K562 (cell line): ENCODE data around the gene KCNQ2. TPM values are rescaled to one million over a fixed set of nuclear protein-coding genes. Genes with fewer than 3 reads are reported as not detected.

Experiments
- CGGBP1 ChIP-seq: fragments of 250-450 bp; sonication (Bioruptor Pico); IDR thresholded peaks from 2 replicates; pipeline ENCODE4 v1.9.0; 2021; ENCODE audit warnings: mild to moderate bottlenecking
- ESRRB ChIP-seq: fragments of 250-450 bp; sonication (Bioruptor Pico); IDR thresholded peaks from 2 replicates; pipeline ENCODE4 v1.5.0; 2020; ENCODE audit warnings: mild to moderate bottlenecking, moderate library complexity, borderline replicate concordance
- HIVEP1 ChIP-seq: fragments of 250-450 bp; sonication (Bioruptor Pico); IDR thresholded peaks from 2 replicates; pipeline ENCODE4 v1.4.0; 2020; ENCODE audit warnings: mild to moderate bottlenecking
- KHSRP ChIP-seq: fragments of 450-650 bp; IDR thresholded peaks from 2 replicates; pipeline ENCODE4 v1.6.1; 2017
- PKNOX1 ChIP-seq: fragments of 450-650 bp; IDR thresholded peaks from 2 replicates; pipeline ENCODE4 v1.6.1; 2016
- POLR2AphosphoS2 ChIP-seq: IDR thresholded peaks from 2 replicates; pipeline ENCODE4 v1.6.1; 2012; ENCODE audit warnings: low read length, improper control_type of control experiment
- polyA plus RNA-seq, 8 experiments: library from polyadenylated mRNA; depleted of rRNA in 4 of 8; stranded (reverse) in 5 of 8; unstranded in 3 of 8; fragments of >200 nt; fragmentation: Nextera tagmentation in 2 of 8; fragmentation: Illumina TruSeq in 1 of 8; extraction: Ambion mirVana in 2 of 8; extraction: Trizol in 1 of 8; gene quantifications; 2 replicates each; pipeline versions ENCODE4 v1.2.1 to v1.2.3, GENCODE V29; 2011 to 2014; ENCODE audit warnings: inconsistent platforms in 1 of 8, missing spikeins in 1 of 8
- total RNA-seq, 7 experiments: library from RNA; depleted of rRNA in 6 of 7; stranded (reverse); fragments of >200 nt in 6 of 7; fragmentation: Illumina TruSeq in 2 of 7; extraction: Trizol in 2 of 7; gene quantifications; 2 replicates each; pipeline versions ENCODE4 v1.2.1 to v1.2.3, GENCODE V29; 2011 to 2021; ENCODE audit warnings: low replicate concordance in 1 of 7
- TF ChIP-seq, protein P1 (sequence below), 2 experiments: IDR thresholded peaks in 1 of 2; conservative IDR thresholded peaks in 1 of 2; 2 replicates each; pipeline ENCODE4 v1.6.1; 2016; ENCODE audit warnings: low read depth in 2 of 2, mild to moderate bottlenecking in 1 of 2, missing compliant biosample characterization in 1 of 2, missing genetic modification characterization in 1 of 2, moderate library complexity in 1 of 2

KCNQ2 gene
- total and polyA plus RNA-seq, 9 of the 15 experiments (the other 6 are each of a cell fraction or from before 2014, with no cell fraction given) = 0.13 to 0.16 TPM; not detected in 7

DNA sequence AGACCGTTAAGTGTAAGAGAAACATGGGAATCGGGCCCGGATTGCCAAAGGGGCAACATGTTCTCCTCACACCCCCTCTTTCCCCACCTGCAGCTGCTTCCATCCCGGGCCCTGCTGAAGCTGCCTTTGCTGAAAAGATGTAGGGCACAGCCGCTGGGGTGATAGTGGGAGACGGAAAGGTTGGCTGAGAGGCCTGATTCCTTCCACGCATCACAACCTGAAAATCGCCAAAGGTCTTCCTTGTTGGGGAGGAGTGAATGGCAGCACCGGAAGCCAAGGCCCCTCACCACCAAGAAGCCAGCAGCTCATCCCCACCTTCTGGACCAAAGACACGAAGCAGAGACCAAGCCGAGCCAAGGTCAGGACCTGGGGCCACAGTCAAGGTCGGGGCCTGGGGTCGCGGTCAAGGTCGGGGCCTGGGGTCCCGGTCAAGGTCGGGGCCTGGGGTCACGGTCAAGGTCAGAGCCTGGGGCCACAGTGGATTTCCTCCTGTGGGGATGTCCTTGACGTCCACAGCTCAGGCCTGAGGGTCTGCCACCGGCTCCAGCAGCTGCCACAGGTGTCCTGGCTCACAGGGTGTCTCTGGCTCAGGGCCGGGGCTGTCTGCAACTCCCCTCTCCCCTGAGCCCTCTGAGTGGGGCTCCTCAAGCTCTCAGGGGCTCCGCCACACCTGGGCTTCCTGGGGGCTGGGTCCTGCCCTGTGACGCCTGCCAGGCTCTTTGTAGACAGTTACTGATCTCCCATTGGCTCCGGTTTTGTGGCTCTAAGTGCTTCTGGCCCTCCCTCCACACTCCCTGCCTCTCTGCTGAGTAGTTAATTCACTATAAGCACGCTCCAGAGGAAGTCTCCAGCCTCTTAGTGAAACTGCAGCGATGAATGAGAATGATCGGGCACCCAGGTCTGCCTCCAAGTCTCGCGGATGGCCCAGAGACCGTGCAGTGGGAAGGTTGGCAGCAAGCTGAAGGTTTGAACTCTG, 105.8 kb downstream of the KCNQ2 start (continued):
- TF ChIP-seq PKNOX1 = no peak
- TF ChIP-seq ESRRB (CRISPR knock-in tag) = no peak
- TF ChIP-seq CGGBP1 (CRISPR knock-in tag) = no peak
- no peak for TF ChIP-seq POLR2AphosphoS2
- no peak for TF ChIP-seq KHSRP
- no peak for TF ChIP-seq HIVEP1 (CRISPR knock-in tag)
- TF ChIP-seq, protein P1, sequence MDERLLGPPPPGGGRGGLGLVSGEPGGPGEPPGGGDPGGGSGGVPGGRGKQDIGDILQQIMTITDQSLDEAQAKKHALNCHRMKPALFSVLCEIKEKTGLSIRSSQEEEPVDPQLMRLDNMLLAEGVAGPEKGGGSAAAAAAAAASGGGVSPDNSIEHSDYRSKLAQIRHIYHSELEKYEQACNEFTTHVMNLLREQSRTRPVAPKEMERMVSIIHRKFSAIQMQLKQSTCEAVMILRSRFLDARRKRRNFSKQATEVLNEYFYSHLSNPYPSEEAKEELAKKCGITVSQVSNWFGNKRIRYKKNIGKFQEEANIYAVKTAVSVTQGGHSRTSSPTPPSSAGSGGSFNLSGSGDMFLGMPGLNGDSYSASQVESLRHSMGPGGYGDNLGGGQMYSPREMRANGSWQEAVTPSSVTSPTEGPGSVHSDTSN (CRISPR knock-in tag; IDR thresholded peaks at IDR 0.05; ENCODE audit: low read depth) = no peak
- TF ChIP-seq, protein P1 (tag; conservative IDR thresholded peaks at IDR 0.05; ENCODE audit: low read depth) = no peak
